HEK293 (cell line): ENCODE measurements around the gene CTRB1.

Experiments used
- CTCF ChIA-PET: fragments of 350-600 bp; formaldehyde crosslinking; extraction: SDS; loops from one replicate; lab custom pipeline; 2021; ENCODE audit warnings: antibody characterized with exemption; lab: Yijun Ruan, JAX
- POLR2A ChIA-PET: fragments of 300-600 bp; formaldehyde crosslinking; extraction: SDS; loops from one replicate; lab custom pipeline; 2020; ENCODE audit warnings: antibody characterized with exemption, inconsistent platforms; lab: Yijun Ruan, JAX
- H3K27ac ChIP-seq: fragments of 200-500 bp; sonication (Bioruptor generic); 2 replicates; pipeline ENCODE4 v1.5.1; 2014; ENCODE audit warnings: low read depth, low read length, control low read depth, inconsistent platforms; ENCODE audit errors: extremely low read depth
- H3K36me3 ChIP-seq, 2 experiments: fragments of 200-500 bp in 1 of 2; sonication (Bioruptor generic) in 1 of 2; 1 replicate in 1 of 2; 2 replicates in 1 of 2; pipeline ENCODE4 v1.5.1; 2014 to 2017; ENCODE audit warnings: inconsistent platforms in 2 of 2, low read length in 2 of 2; ENCODE audit not compliant: control insufficient read depth in 2 of 2, insufficient read depth in 1 of 2
- H3K4me1 ChIP-seq: fragments of 200-500 bp; sonication (Bioruptor generic); 2 replicates; pipeline ENCODE4 v1.5.1; 2014; ENCODE audit warnings: mild to moderate bottlenecking, low read length, inconsistent platforms; ENCODE audit not compliant: control insufficient read depth, insufficient read depth
- H3K4me3 ChIP-seq: 2 replicates; pipeline ENCODE4 v1.5.1; 2011; ENCODE audit warnings: low read depth, mild to moderate bottlenecking, control low read depth, low read length, moderate library complexity
- H3K9me3 ChIP-seq: fragments of 200-500 bp; sonication (Bioruptor generic); 2 replicates; pipeline ENCODE4 v1.5.1; 2014; ENCODE audit warnings: low read depth, low read length, inconsistent platforms; ENCODE audit not compliant: control insufficient read depth, insufficient read depth
- AEBP2 ChIP-seq: fragments of 450-650 bp; formaldehyde crosslinking; IDR thresholded peaks from 2 replicates; pipeline ENCODE4 v1.5.1; 2016; ENCODE audit warnings: missing biosample characterization, missing genetic modification characterization, borderline replicate concordance
- EGR2 ChIP-seq: fragments of 450-650 bp; formaldehyde crosslinking; IDR thresholded peaks from 2 replicates; pipeline ENCODE4 v1.5.1; 2016; ENCODE audit warnings: low read depth, missing biosample characterization, missing genetic modification characterization
- GLIS2 ChIP-seq: fragments of 450-650 bp; formaldehyde crosslinking; IDR thresholded peaks from 2 replicates; pipeline ENCODE4 v1.5.1; 2016; ENCODE audit warnings: missing biosample characterization, missing genetic modification characterization
- KLF17 ChIP-seq: fragments of 450-650 bp; formaldehyde crosslinking; IDR thresholded peaks from 2 replicates; pipeline ENCODE4 v1.5.1; 2016; ENCODE audit warnings: missing biosample characterization, missing genetic modification characterization
- KLF9 ChIP-seq: fragments of 450-650 bp; formaldehyde crosslinking; IDR thresholded peaks from 2 replicates; pipeline ENCODE4 v1.5.1; 2016; ENCODE audit warnings: missing biosample characterization, missing genetic modification characterization, low read depth
- MZF1 ChIP-seq: fragments of 450-650 bp; formaldehyde crosslinking; IDR thresholded peaks from 2 replicates; pipeline ENCODE4 v1.5.1; 2017; ENCODE audit warnings: missing biosample characterization, missing genetic modification characterization, borderline replicate concordance
- SETDB1 ChIP-seq: IDR thresholded peaks from one replicate; pipeline ENCODE4 v1.6.1; 2017; ENCODE audit warnings: mild to moderate bottlenecking, low read length, moderate library complexity, mixed read lengths; ENCODE audit not compliant: insufficient read length
- ZBTB26 ChIP-seq: fragments of 450-650 bp; formaldehyde crosslinking; optimal IDR thresholded peaks from 2 replicates; pipeline ENCODE3; 2016; ENCODE audit warnings: missing biosample characterization, mild to moderate bottlenecking, missing genetic modification characterization
- ZBTB8A ChIP-seq: fragments of 450-650 bp; formaldehyde crosslinking; IDR thresholded peaks from 2 replicates; pipeline ENCODE4 v1.5.1; 2016; ENCODE audit warnings: missing biosample characterization, missing genetic modification characterization
- ZNF132 ChIP-seq: fragments of 450-650 bp; formaldehyde crosslinking; IDR thresholded peaks from 2 replicates; pipeline ENCODE4 v1.5.1; 2017; ENCODE audit warnings: missing biosample characterization, missing genetic modification characterization, borderline replicate concordance
- ZNF19 ChIP-seq: fragments of 450-650 bp; formaldehyde crosslinking; IDR thresholded peaks from 2 replicates; pipeline ENCODE4; 2016; ENCODE audit warnings: missing biosample characterization, missing genetic modification characterization, low read depth
- ZNF2 ChIP-seq: fragments of 450-650 bp; formaldehyde crosslinking; IDR thresholded peaks from 2 replicates; pipeline ENCODE4 v1.5.1; 2016; ENCODE audit warnings: missing biosample characterization, missing genetic modification characterization
- ZNF211 ChIP-seq: fragments of 450-650 bp; formaldehyde crosslinking; IDR thresholded peaks from 2 replicates; pipeline ENCODE4 v1.5.1; 2016; ENCODE audit warnings: low read depth, missing biosample characterization, missing genetic modification characterization
- ZNF248 ChIP-seq: fragments of 450-650 bp; formaldehyde crosslinking; IDR thresholded peaks from 2 replicates; pipeline ENCODE4 v1.5.1; 2017; ENCODE audit warnings: missing biosample characterization, missing genetic modification characterization
- ZNF311 ChIP-seq: fragments of 450-650 bp; formaldehyde crosslinking; IDR thresholded peaks from 2 replicates; pipeline ENCODE4 v1.5.1; 2017; ENCODE audit warnings: missing biosample characterization, missing genetic modification characterization, borderline replicate concordance
- ZNF362 ChIP-seq: fragments of 450-650 bp; formaldehyde crosslinking; IDR thresholded peaks from 2 replicates; pipeline ENCODE4 v1.5.1; 2016; ENCODE audit warnings: missing biosample characterization, missing genetic modification characterization
- ZNF394 ChIP-seq: fragments of 450-650 bp; formaldehyde crosslinking; IDR thresholded peaks from 2 replicates; pipeline ENCODE4 v1.5.1; 2016; ENCODE audit warnings: missing biosample characterization, missing genetic modification characterization, mild to moderate bottlenecking, moderate library complexity, borderline replicate concordance
- ZNF501 ChIP-seq: fragments of 450-650 bp; formaldehyde crosslinking; IDR thresholded peaks from 2 replicates; pipeline ENCODE4 v1.5.1; 2016; ENCODE audit warnings: missing biosample characterization, missing genetic modification characterization
- ZNF548 ChIP-seq: fragments of 450-650 bp; formaldehyde crosslinking; IDR thresholded peaks from 2 replicates; pipeline ENCODE4 v1.5.1; 2016; ENCODE audit warnings: missing biosample characterization, missing genetic modification characterization
- ZNF555 ChIP-seq: fragments of 450-650 bp; formaldehyde crosslinking; conservative IDR thresholded peaks from 2 replicates; pipeline ENCODE4 v1.5.1; 2017; ENCODE audit warnings: missing biosample characterization, mild to moderate bottlenecking, missing genetic modification characterization, inconsistent platforms
- ZNF571 ChIP-seq: fragments of 450-650 bp; formaldehyde crosslinking; IDR thresholded peaks from 2 replicates; pipeline ENCODE4 v1.5.0; 2017; ENCODE audit warnings: missing biosample characterization, missing genetic modification characterization
- ZNF626 ChIP-seq: fragments of 450-650 bp; sonication (Bioruptor Pico); formaldehyde crosslinking; IDR thresholded peaks from 2 replicates; pipeline ENCODE4 v1.5.1; 2018; ENCODE audit warnings: missing biosample characterization, missing genetic modification characterization, inconsistent platforms
- ZNF677 ChIP-seq: fragments of 450-650 bp; IDR thresholded peaks from 2 replicates; pipeline ENCODE4 v1.5.0; 2018; ENCODE audit warnings: missing biosample characterization, mild to moderate bottlenecking, missing genetic modification characterization, moderate library complexity
- ZNF704 ChIP-seq: fragments of 450-650 bp; formaldehyde crosslinking; IDR thresholded peaks from 2 replicates; pipeline ENCODE4 v1.5.1; 2016; ENCODE audit warnings: missing biosample characterization, missing genetic modification characterization
- ZSCAN23 ChIP-seq: fragments of 450-650 bp; formaldehyde crosslinking; IDR thresholded peaks from 2 replicates; pipeline ENCODE4 v1.5.1; 2016; ENCODE audit warnings: missing biosample characterization, missing genetic modification characterization
- ZSCAN5A ChIP-seq: fragments of 450-650 bp; formaldehyde crosslinking; IDR thresholded peaks from 2 replicates; pipeline ENCODE4 v1.5.1; 2016; ENCODE audit warnings: missing biosample characterization, missing genetic modification characterization

CTRB1 gene

GRCh38 chr16:75218256-75219076, at the start of gene CTRB1:
Gene CTRB1, plus strand, starts transcription at chr16:75218988. Its CDS starts 20 bp downstream, at chr16:75219008.
- Histone ChIP-seq H3K27ac (no peak within 1 kb of the TSS), H3K36me3 (no peaks in the 10 kb centered on the region), H3K4me3 (no peak within 1 kb of the TSS), H3K4me1 (no peaks in the 10 kb centered on the region), H3K9me3 (no peaks in the 10 kb centered on the region)
- ChIA-PET CTCF (interaction anchor here (0.7 kb wide), 1 partner anchor 29 kb away, joined by 3 read pairs; no protein-coding TSS in a partner anchor), POLR2A (no interaction called here)
- no peak for TF ChIP-seq ZNF394 (tag by site-specific recombination)
- TF ChIP-seq MZF1 = no peak
- TF ChIP-seq ZSCAN23 = no peak
- no peak for TF ChIP-seq ZNF571 (tag by site-specific recombination)
- no peak for TF ChIP-seq ZNF548
- no peak for TF ChIP-seq ZNF704 (tag by site-specific recombination)
- no peak for TF ChIP-seq ZNF555
- no peak for TF ChIP-seq ZBTB8A (tag by site-specific recombination)
- no peak for TF ChIP-seq ZNF248 (tag by site-specific recombination)
- TF ChIP-seq ZNF311 (tag by site-specific recombination) = no peak
- TF ChIP-seq ZNF132 (tag by site-specific recombination) = no peak
- TF ChIP-seq ZSCAN5A = no peak
- TF ChIP-seq ZNF626 = no peak
- TF ChIP-seq ZNF19 (tag by site-specific recombination) = no peak
- no peak for TF ChIP-seq ZNF501 (tag by site-specific recombination)
- no peak for TF ChIP-seq ZNF2 (tag by site-specific recombination)
- no peak for TF ChIP-seq EGR2 (tag by site-specific recombination)
- no peak for TF ChIP-seq GLIS2

GRCh38 chr16:75169899-75170405, 48.8 kb upstream of the CTRB1 start:
- Histone ChIP-seq H3K36me3 (peaks cover 15 to 51% of the 10 kb centered on the region in 2 experiments; a peak in 2 of 3 replicates), H3K4me1 (no peaks in the 10 kb centered on the region), H3K9me3 (no peaks in the 10 kb centered on the region; the same call in 1 of the 2 replicates), H3K27ac (no peak overlapping the region), H3K4me3 (no peak overlapping the region)
- ChIA-PET CTCF (no interaction called here), POLR2A (no interaction called here)
- no peak for TF ChIP-seq ZNF677 (tag by site-specific recombination)
- TF ChIP-seq ZNF704 (tag by site-specific recombination) = no peak
- no peak for TF ChIP-seq AEBP2 (tag by site-specific recombination)
- TF ChIP-seq ZBTB26 = no peak
- TF ChIP-seq SETDB1 = peak; percentile 97
- no peak for TF ChIP-seq ZNF626
- no peak for TF ChIP-seq ZNF362 (tag by site-specific recombination)
- no peak for TF ChIP-seq ZNF211 (tag by site-specific recombination)
- TF ChIP-seq KLF9 = no peak
- TF ChIP-seq KLF17 (tag by site-specific recombination) = no peak
